Esophagus squamous epithelium (tissue), 4 donors: ENCODE results near the gene COL1A1.

Experiments
- POLR2A ChIP-seq, 4 donors: fragments of 450-650 bp; IDR thresholded peaks; one replicate each; pipeline ENCODE4 v1.6.1; 2017; ENCODE audit warnings: antibody characterized with exemption in 4 of 4, mild to moderate bottlenecking in 4 of 4, moderate library complexity in 3 of 4
- TF ChIP-seq, protein P1 (sequence below), 6 experiments: fragments of 450-650 bp in 4 of 6; fragments of 200-600 bp in 2 of 6; sonication (generic) in 2 of 6; IDR thresholded peaks; one replicate each; pipeline ENCODE4 v1.5.1; 2016 to 2019; ENCODE audit warnings: antibody characterized with exemption in 6 of 6, mild to moderate bottlenecking in 4 of 6, moderate library complexity in 4 of 6

GRCh38 chr17:50157891-50158290 is 43.5 kb downstream of the COL1A1 start:
- TF ChIP-seq, protein P1, sequence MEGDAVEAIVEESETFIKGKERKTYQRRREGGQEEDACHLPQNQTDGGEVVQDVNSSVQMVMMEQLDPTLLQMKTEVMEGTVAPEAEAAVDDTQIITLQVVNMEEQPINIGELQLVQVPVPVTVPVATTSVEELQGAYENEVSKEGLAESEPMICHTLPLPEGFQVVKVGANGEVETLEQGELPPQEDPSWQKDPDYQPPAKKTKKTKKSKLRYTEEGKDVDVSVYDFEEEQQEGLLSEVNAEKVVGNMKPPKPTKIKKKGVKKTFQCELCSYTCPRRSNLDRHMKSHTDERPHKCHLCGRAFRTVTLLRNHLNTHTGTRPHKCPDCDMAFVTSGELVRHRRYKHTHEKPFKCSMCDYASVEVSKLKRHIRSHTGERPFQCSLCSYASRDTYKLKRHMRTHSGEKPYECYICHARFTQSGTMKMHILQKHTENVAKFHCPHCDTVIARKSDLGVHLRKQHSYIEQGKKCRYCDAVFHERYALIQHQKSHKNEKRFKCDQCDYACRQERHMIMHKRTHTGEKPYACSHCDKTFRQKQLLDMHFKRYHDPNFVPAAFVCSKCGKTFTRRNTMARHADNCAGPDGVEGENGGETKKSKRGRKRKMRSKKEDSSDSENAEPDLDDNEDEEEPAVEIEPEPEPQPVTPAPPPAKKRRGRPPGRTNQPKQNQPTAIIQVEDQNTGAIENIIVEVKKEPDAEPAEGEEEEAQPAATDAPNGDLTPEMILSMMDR (IDR thresholded peaks at IDR 0.05) = no peak
- no peak for TF ChIP-seq POLR2A (IDR thresholded peaks at IDR 0.05)
